GM19099 (cell line): ENCODE results near the gene VPS45.

Experiments
- POLR2A ChIP-seq: IDR thresholded peaks from 3 replicates; pipeline ENCODE4 v1.6.1; 2011; ENCODE audit warnings: low read depth; ENCODE audit not compliant: insufficient read length; ENCODE audit errors: extremely low read depth

Gene VPS45

GRCh38 chr1:150067184-150068108 lies at the start of gene VPS45:
TSS of gene VPS45 (plus strand) at chr1:150067776. CDS start at chr1:150067858, 82 bp downstream.
- TF ChIP-seq POLR2A = peak; percentile 70

- no peak for TF ChIP-seq POLR2A
These were observed 49.4 kb upstream of the VPS45 start for GRCh38 chr1:150018165-150018564.

- no peak for TF ChIP-seq POLR2A
These were observed 46.9 kb upstream of the VPS45 start for GRCh38 chr1:150020711-150021110.

- TF ChIP-seq POLR2A = no peak
These were observed 46.3 kb upstream of the VPS45 start for GRCh38 chr1:150021191-150021694.

GRCh38 chr1:150022357-150022756 lies 45.2 kb upstream of the VPS45 start:
- no peak for TF ChIP-seq POLR2A

- TF ChIP-seq POLR2A = no peak
These were observed 43.4 kb upstream of the VPS45 start for GRCh38 chr1:150024156-150024555.

GRCh38 chr1:150028322-150028721 lies 39.3 kb upstream of the VPS45 start:
- no peak for TF ChIP-seq POLR2A

GRCh38 chr1:150034336-150034735 lies 33.2 kb upstream of the VPS45 start:
- TF ChIP-seq POLR2A = no peak

- no peak for TF ChIP-seq POLR2A
These were observed 17.6 kb upstream of the VPS45 start for GRCh38 chr1:150049926-150050325.

GRCh38 chr1:150051089-150051373 lies 16.5 kb upstream of the VPS45 start:
- no peak for TF ChIP-seq POLR2A

- no peak for TF ChIP-seq POLR2A
These were observed 13.7 kb upstream of the VPS45 start for GRCh38 chr1:150053926-150054325.

- no peak for TF ChIP-seq POLR2A
These were observed 11.2 kb upstream of the VPS45 start for GRCh38 chr1:150056407-150056806.

- TF ChIP-seq POLR2A = no peak
These were observed 7.3 kb upstream of the VPS45 start for GRCh38 chr1:150060260-150060659.

GRCh38 chr1:150061632-150062101 lies 5.9 kb upstream of the VPS45 start:
- no peak for TF ChIP-seq POLR2A

- TF ChIP-seq POLR2A = no peak
These were observed 5.5 kb upstream of the VPS45 start for GRCh38 chr1:150062113-150062512.

- TF ChIP-seq POLR2A = no peak
These were observed 2.2 kb upstream of the VPS45 start for GRCh38 chr1:150065184-150065871.
